Stimulated activated naive CD4-positive, alpha-beta T cell treated with Interleukin-2 at 50 U/mL for 16 hours (primary cell): ENCODE results near the gene UNC13C.
"Not testable (repeated sequence)": the region's sequence is repeated elsewhere in the genome, so short reads cannot be mapped to it uniquely, and the experiment has no call there.

Experiments used
- DNase-seq: peaks from one replicate; lab custom pipeline; 2025; lab: John Stamatoyannopoulos, UW

UNC13C gene

GRCh38 chr15:54305138-54305537 is 326.9 kb downstream of the UNC13C start:
- DNase-seq, result no peak

- no peak for DNase-seq
Measured at GRCh38 chr15:54307252-54307902, 329.1 kb downstream of the UNC13C start.

- no peak for DNase-seq
Measured at GRCh38 chr15:54307926-54308325, 329.7 kb downstream of the UNC13C start.

- no peak for DNase-seq
Measured at GRCh38 chr15:54312528-54312927, 334.3 kb downstream of the UNC13C start.

- DNase-seq, result no peak
Measured at GRCh38 chr15:54321426-54321825, 343.2 kb downstream of the UNC13C start.

- no peak for DNase-seq
Measured at GRCh38 chr15:54322341-54322740, 344.1 kb downstream of the UNC13C start.

- no peak for DNase-seq
Measured at GRCh38 chr15:54345301-54345700, 367.1 kb downstream of the UNC13C start.

GRCh38 chr15:54345827-54346226 is 367.6 kb downstream of the UNC13C start:
- no peak for DNase-seq

GRCh38 chr15:54347082-54347827 is 369.0 kb downstream of the UNC13C start:
- no peak for DNase-seq

GRCh38 chr15:54353726-54354125 is 375.5 kb downstream of the UNC13C start:
- DNase-seq, result no peak

GRCh38 chr15:54354341-54354740 is 376.1 kb downstream of the UNC13C start:
- DNase-seq, result no peak

- no peak for DNase-seq
Measured at GRCh38 chr15:54364961-54365360, 386.7 kb downstream of the UNC13C start.

GRCh38 chr15:54373332-54373731 is 395.1 kb downstream of the UNC13C start:
- no peak for DNase-seq

GRCh38 chr15:54374184-54374952 is 396.1 kb downstream of the UNC13C start:
- DNase-seq, result no peak

GRCh38 chr15:54387799-54388198 is 409.6 kb downstream of the UNC13C start:
- DNase-seq, result no peak

GRCh38 chr15:54388746-54389145 is 410.5 kb downstream of the UNC13C start:
- no peak for DNase-seq

GRCh38 chr15:54410481-54410880 is 432.2 kb downstream of the UNC13C start:
- DNase-seq, result no peak

GRCh38 chr15:54424171-54424570 is 445.9 kb downstream of the UNC13C start:
- no peak for DNase-seq

- DNase-seq, result no peak
Measured at GRCh38 chr15:54428596-54428995, 450.4 kb downstream of the UNC13C start.

GRCh38 chr15:54450288-54450687 is 472.0 kb downstream of the UNC13C start:
- not testable (repeated sequence) for DNase-seq

GRCh38 chr15:54456413-54456812 is 478.2 kb downstream of the UNC13C start:
- no peak for DNase-seq

GRCh38 chr15:54462511-54462913 is 484.3 kb downstream of the UNC13C start:
- no peak for DNase-seq

GRCh38 chr15:54481819-54482218 is 503.6 kb downstream of the UNC13C start:
- no peak for DNase-seq
